Glomerular visceral epithelial cell (primary cell): ENCODE data around the gene TDRD9.
A peak's percentile ranks its signal among the peaks of the same experiment; 100 is the strongest.

ENCODE experiments used
- DNase-seq: peaks from one replicate; pipeline ENCODE4 v3.0.0-alpha.2; 2016; ENCODE audit errors: extremely low spot score

Gene TDRD9

DNA sequence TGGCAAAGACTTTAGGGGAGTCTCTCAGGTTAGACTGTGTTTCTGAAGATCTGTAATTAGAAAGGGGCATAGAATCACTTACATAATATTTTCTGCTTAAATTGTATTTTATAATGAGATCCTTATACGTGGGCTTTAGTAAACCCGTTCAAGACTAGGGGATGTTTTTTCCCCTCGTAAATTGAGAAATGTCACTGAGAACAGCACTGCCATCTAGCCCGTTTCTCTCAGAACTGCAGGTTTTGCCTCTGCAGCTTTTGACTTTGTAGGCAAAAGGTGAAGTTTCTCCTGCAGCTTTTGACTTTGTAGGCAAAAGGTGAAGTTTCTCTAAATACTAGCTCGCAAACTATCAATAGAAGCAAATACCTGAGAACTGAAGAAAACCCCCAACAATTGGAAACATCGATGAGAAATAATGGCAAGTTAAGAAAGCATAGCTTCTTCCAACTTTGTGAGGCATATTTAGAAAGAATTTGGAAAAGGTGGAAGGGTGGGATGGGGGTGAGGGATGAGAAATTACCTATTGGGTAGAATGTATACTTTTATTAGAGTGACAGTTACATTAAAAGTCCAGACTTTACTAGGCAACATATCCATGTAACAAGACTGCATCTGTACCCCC lies 147.4 kb downstream of the TDRD9 start:
- no peak for DNase-seq

DNA sequence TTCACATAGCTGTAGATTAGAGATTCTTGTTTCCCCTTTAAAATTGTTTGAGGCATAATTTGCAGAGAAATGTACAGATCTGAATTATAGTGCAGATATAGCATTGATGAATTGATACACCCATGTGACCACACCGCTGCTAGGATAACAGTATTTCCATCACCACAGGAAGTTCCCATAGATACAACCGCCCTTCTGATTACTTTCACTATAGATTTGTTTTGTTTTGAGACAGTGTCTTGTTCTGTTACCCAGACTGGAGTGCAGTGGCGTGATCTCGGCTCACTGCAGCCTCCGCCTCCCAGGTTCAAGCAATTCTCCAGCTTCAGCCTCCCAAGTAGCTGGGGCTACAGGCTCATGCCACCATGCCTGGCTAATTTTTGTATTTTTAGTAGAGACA lies 148.5 kb downstream of the TDRD9 start:
- DNase-seq = no peak

DNA sequence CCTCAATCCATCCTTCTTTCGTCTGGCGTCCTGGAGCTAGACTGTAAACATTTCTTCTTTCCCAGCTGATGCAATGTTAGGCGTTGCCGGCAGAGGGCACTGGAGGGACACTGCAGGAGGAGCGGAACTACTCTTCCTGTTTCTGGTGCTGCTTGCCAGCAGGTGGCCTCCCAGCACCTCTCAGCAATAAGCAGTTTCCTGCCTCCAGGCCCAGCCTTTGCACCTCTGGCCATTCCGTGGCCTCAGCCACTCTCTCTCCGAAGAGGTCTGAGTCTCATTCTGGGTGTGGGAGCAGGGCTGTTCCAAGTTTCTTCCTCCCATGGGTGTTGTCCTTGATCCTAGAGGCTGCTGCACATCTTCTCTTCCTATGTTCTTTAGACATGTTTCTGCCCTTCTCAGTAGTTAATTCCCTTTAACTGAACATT lies 149.8 kb downstream of the TDRD9 start:
- DNase-seq = peak; percentile 88

DNA sequence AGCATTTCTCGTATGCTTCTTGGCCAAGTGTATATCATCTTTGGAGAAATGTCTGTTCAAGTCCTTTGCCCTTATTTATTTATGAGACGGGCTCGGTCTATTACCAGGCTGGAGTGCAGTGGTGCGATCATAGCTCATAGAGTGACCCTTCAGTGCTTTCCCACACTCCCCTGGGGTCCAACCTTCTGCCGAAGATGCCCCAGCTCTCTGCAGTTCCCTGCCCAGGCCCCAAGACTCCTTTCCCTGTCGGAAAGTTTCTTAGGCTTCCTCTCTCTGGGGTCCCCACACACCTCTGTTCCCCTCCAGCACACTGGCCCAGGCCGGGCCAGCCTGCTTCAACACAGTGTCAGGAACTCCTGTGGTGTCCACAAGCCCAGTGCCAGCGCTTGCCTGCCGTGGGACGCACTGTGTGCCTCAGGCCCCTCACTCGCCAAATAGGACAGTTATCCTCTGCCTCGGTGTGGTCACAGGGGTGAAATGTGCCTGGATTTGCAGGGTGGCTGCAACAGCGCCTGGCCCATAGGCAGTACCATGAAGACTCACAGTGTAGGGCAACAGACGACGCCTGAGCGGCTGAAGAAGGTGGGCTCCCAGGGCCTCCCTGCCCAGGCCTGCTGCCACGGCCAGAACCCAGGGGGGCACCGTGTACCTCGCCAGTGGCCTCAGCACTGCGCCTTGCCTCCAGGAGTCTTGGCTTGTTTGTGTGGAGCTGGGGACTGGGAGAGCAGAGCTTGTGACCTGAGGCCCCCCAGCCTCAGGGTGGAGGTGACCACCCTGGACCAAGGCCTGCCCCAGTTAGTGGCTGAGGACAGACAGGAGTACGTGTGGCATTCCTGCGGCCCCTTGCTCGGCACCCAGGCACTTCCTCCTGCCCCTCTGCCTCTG lies 152.4 kb downstream of the TDRD9 start:
- no peak for DNase-seq

DNA sequence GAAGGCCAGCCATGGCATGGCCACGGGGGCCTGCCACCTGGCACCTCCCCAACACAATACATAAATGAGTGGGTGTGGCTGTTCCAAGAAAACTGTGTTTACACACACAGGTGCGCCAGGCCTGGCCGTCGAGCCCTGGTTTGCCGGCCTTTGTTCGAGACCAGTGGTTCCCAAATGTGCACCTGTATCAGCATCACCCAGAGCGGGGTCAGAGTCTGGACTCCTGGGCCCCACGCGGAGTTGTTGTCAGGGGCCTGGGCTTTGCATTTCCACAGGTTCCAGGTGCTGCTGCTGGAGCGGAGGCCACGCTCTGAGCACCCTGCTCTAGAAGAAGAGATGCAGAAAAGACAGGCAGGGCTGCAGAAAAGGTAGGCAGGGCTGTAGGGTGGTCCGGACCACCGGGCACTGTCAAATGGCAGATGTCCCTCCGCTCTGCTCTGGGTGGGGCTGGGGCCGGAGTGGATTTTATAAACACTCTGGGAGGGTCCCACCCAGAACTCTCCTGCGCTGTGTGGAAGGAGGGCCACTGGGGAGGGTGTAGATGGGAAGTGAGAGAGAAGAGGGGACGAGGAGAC lies 153.1 kb downstream of the TDRD9 start:
- DNase-seq = no peak

DNA sequence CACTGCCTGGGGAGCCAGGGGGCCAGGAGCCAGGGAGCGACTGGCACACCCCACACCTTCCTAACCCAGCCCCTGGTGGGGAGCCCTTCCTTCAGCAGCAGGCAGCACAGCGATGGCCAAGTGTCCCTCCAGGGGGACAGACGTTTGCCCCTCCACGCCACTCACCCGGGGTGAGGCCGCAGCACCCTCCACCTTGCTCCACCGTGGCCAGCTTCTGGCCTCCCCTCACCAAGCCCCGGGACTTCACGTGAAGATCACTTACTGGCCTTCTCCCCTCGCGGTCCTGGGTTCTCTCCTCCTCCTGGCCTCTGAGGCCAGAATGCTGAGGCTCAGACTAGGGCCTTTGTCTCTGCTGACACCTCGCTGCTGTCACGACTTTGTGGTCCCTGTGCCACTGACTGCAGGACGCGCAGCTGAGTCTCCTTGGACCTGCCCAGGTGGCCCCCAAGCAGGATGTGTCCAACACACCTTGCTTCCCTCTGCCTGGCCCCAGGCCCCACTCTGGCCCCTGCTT lies 153.8 kb downstream of the TDRD9 start:
- DNase-seq = no peak

DNA sequence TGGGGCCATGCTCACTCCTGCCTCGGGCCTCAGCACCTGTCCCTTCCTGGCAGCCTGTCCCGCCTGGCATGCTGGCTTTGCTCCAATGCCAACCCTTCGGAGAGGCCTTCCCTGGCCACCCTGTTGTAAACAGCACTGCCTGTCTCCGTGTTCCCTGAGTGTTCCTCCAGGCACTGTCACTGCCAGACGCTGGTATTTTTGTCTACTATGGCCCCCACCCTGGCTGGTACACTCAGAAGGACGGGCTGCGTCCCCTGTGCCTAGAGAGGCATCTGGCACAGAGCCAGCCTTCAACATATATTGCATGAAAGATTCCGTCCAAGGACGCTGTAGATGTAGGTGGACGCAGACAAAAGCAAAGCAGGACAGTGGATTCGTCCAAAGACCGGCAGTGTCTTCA lies 154.6 kb downstream of the TDRD9 start:
- no peak for DNase-seq

DNA sequence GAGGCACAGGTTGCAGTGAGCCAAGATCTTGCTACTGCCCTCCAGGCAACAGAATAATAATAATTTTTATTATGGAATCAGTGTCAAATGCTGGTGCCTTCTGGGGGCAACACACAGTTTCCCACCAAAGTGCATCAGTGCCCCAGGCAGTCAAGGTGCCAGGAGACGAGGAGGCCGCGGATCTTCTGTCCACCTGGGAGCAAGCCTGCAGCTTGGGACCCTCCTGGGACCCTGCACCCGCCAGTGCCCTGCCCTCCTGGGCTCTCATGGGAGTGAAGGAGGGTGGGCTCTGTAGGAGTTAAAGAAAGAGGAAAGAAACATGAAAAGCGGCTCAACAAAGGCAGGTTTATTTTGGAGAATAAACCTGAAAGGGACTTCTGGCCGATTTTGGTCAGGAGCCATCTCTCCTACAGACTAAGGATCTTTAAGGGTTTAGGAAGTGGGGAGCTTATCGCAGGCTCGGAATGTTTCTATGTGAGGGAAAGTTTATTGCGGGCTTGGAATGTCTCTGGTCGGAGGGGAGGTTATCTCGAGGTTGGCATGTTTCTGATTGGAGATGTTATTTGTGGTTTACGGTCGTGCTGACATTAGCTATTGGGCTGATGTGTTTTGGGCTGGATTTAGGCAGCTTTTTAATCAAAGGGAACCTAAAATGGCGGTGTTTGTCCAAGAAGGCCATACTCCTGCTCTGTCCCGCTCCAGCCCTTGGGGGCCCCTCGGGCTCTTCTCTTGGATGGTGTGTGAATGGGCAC lies 156.2 kb downstream of the TDRD9 start:
- no peak for DNase-seq

DNA sequence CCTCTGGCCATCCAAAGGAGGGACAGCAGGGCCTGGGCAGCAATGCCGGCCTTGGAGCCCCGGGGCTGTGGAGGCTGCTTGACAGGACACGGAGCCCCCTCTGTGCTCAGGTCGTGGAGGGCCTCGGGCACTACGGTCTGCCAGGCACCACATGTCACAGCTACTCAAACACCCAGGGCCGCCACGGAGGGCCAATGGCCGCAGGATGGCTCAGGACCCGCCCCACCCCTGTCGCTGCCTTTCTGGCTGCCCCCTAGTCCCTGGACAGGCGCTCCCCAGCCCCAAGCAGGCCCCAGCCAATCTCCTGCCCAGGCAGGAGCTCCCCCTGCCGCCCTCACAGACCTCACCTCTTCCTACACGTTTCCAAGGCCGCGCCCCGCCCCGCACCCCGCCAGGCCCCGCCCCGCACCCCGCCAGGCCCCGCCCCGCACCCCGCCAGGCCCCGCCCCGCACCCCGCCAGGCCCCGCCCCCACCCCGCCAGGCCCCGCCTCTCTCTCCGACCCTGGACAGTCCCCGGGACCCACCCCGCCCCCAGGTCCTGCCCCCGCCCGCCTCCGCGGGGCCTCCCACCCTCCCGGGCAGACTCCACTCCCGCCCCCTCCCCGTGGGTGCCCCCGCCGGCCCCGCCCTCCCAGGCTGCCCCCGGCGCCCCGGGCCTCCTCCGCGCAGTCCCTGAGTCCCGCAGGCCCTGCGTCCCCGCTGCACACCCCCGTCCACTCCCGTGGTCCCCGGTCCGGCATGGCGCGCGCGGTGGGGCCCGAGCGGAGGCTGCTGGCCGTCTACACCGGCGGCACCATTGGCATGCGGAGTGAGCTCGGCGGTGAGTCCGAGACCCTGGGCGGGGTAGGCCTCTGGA lies 157.0 kb downstream of the TDRD9 start, which contains the start of gene ASPG:
TSS of gene ASPG (plus strand) at position 669 of the 857 bp plus-strand sequence. CDS start at position 740, 71 bp downstream.
- no peak for DNase-seq

DNA sequence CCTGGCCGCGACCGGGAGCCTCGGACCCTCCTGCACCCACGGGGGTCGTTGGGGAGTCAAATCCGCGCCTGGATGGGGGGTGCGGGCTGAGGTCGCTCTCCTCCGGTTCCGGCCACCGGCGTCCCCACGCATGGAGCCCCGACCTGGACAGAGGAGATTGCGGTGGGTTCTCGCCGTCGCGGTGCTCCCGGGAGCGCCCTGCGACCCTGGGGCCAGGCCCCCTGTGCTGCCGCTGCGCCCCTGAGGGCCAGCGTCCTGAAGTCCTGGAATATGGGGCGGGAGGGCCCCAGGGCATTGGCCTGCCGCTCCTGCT lies 157.6 kb downstream of the TDRD9 start:
- DNase-seq = no peak

DNA sequence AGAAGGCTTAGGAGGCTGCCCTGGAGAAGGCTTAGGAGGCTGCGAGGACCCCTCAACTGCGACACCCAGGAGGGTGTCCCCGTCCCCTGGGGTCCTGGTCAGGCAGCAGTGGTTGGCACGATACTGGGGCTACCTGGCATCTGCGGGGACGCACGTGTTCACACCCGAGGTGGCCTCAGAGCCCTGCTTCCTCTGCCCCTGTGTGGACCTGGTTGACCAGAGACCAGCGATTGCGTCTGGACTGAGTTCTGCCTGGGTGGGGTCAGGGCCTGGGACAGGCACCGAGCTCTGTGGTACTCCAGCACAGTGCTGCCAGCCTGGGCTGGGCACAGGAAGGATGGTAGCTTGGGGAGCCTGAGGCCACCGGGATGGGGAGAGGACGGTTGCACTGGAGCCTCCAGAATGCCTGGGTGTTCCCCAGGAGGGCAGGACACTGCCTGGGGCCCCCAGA lies 158.0 kb downstream of the TDRD9 start:
- DNase-seq = no peak

DNA sequence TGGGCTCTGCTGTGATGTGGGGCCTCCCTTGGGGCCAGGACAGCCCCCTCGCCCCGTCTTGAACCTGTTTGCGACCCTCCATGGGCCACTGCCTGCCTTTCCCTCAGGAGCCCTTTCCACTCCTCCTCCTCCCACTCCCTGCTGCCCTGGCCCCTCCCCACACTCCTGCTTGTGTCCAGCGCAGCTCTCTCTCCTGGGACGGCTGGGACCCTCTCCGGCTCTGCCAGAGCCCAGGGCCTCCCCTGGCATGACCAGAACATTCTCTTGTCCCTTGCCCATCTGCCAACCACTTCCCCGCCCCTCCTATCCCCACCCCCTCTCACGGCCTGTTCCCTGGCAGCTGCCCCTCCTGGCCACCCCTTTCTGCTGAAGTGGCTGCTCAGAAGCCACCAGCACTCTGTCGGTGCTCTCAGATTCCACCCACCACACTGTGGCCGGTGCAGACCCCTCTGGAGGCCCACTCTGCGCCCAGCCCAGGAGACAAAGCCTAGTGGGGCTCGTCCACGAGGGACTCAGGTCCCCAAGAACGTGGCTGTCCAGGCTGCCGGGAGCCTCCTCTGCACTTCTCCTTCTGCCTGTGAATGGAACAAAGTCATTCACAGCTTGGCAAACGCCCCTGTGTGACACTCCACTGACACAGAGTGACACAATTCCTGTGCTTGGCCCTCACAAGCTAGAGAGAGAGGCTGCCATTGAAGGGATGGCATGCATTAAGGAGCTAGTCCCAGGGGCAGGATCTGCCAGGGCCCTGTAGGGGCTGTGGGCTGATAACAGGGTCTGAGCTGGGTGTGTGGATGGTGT lies 158.6 kb downstream of the TDRD9 start:
- DNase-seq = no peak

DNA sequence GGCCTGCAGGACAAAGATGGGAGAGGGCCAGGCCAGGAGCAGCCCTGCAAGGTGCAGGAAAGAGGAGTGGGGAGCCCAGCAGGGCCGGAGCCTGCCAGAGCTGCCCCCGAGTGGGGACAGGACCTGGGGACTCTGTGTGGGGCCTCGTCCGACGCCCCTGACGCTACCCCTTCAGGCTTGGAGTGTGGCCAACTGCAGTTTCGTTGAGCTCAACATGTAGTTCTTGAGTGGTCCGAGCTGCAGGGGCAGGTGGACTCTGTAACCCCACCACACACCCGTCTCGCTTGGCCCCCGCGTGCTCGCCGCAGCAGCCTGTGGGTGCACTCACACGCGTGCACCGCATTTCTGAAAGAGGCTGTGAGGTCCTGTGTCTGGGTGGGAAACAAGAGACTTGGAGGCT lies 159.2 kb downstream of the TDRD9 start:
- DNase-seq = no peak

DNA sequence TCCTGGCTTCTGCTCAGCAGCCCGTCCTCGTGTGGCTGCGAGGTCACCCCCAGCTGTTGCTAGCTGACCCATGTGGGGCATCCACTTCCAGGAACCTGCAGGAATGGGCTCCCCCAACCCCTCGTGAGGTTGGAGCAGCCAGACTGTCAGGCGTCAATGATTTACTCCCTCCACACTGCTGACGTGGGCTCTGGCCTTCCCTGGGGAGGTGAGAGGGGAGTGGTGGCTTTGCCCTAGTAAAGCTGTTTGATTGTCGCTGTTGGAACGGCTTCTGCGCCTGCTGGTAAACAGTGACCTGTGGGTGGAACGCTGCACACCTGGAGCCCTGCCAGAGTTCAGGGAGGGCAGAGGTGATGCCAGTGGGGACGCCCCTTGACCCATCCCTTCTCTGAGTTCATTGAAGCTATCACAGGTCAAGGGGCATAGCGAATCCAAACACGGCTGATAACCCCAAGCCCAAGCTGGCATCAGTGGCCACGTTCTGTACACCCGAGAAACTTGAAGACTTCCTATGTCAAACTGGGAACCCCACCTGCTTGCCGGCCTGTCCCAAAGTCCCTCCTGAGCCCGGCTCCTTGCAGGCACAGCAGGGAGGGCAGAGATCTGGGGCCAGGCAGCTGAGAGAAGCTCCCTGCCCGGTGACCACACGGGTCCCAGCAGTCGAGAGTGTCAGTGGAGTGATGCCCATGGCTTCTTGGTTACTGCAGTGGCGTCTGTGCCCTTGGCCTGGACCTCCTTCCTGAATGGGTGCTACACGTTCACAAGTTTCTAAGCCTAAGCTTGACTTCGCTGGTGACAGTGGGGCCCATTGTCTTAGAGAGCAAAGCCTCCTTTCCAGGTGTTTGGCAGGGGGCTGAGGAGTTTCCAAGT lies 160.0 kb downstream of the TDRD9 start:
- no peak for DNase-seq

DNA sequence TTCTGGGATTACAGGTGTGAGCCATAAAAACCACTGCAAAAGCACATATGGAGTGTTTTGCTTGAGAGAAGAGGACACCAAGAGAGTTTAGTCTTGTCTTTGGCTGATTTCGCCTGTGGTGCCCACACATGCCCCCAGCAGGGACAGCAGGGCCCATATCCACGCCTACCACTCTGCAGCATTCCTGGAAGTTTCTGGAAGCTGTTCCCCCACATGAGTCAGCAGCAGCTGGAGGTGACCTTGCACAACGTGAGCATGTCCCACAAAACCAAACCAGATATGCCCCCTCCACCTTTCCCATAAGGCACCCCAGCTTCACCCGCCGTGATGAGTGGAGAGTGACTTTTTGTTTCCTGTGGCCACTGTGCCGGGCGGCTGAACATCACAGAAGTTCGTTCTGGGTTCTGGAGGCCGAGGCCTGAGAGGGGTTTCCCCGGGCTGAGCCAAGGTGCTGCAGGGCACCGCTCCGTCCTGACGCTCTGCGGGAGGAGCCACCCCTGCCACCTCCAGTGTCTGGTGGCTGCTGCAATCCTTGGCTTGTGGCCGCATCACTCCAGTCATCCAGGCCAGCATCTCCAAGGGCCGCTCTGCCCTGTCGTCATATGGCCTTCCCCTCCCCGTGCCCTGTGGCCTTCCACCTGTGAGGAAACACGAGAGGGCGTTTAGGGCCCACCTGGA lies 162.0 kb downstream of the TDRD9 start:
- no peak for DNase-seq

DNA sequence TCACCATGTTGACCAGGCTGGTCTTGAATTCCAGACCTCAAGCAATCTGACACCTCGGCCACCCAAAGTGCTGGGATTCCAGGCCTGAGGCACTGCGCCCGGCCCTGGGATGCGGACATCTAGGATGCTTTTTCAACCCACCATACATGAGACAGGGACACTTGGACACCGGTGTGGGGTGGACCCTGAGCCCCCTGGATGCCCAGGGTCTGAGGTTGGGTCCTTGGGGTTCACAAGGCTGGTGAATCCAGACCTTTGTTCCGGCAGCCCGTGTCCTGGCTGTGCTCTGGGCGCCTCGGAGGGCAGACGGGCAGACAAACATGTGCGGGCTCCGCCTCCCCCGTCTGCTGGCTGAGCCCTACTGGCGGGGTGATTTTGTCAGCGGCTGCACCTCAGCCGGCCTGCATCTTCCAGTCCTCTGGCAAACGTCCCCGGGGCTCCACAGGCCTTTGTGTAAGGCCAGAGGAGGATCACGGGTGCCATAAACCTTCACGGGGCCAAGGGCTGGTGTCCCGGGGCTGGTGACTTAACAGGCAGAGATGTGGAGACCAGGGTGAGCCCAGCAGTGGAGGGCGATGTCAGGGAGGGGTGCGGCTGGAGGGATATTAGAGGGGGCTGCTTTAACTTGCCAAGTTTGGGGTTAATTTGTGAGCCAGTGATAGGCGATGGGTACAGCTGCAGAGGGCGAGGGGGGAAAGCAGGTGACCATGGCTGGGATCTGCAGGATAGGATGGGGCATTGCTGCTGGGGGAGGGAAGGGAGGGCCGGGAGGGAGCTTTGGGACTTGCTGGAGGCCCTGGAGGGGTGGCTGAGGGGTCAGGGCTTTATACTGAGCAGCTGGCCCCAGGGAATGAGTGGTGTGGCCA lies 163.0 kb downstream of the TDRD9 start:
- DNase-seq = no peak

DNA sequence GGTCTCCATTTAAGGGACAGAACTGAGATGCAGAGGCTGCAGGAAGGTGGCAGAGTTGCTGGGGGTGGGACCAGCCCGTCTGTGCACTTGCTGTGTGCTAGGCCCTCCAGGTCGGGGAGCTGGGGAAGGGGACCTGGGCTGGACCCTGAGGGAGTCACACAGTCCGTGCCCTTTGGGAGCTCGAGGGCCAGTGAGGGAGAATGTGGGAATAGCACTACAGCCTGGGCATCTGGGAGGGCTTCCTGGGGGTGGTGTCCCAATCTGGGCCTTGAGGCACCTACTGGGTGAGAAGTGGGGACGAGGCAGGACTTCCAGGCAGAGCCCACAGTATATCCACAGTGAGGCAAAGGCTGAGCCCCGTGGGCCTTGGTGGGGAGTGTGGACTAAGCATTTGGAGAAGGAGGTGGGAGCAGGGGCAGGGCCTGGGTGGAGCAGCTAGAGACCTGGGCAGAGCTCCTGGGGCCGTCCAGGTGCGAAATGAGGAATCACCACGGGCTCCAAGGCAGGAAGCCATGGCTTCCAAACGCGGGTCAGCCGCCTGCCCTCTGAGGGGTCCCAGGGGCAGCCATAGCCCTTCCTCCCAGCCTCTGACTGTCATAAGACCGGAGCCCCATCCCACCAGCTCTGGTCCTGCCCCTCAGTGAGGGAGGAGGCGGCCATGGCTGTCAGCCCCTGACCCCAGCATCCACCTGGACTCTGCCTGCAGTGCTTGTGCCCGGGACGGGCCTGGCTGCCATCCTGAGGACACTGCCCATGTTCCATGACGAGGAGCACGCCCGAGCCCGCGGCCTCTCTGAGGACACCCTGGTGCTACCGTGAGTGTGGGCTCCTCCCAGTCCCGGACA lies 163.9 kb downstream of the TDRD9 start:
- DNase-seq = no peak
